Hypothalamus (tissue), 51 donors: ENCODE data around the gene FOXK1.
A peak's percentile ranks its signal among the peaks of the same experiment; 100 is the strongest.

Source experiments
- DNase-seq, 51 donors: peaks; one replicate each; lab custom pipeline; 2025; lab: John Stamatoyannopoulos, UW

Gene FOXK1

DNA sequence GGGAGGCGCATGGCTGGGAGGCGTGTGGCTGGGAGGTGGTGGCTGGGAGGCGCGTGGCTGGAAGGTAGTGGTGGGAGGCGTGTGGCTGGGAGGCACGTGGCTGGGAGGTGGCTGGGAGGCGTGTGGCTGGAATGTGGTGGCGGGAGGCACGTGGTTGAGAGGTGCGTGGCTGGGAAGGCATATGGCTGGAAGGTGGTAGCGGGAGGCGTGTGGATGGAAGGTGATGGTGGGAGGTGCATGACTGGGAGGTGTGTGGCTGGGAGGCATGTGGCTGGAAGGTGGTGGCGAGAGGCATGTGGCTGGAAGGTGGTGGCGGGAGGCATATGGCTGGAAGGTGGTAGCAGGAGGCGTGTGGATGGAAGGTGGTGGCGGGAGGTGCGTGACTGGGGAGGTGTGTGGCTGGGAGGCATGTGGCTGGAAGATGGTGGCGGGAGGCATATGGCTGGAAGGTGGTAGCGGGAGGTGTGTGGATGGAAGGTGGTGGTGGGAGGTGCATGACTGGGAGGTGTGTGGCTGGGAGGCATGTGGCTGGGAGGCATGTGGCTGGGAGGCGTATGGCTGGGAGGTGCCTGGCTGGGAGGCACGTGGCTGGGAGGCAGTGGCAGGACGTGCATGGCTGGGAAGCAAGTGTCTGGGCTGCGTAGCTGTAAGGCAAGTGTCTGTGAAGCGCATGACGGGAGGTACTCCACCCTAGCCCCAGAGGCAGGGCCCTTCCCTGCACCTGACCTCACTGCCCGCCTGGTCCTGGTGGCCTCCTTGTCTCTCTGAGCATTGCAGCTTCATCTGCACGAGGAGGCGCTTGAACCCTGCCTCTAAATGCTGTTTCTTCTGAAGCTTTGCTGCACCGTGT, 35.1 kb downstream of the FOXK1 start:
- DNase-seq: peak in 1 of 51 donors; percentile 10

DNA sequence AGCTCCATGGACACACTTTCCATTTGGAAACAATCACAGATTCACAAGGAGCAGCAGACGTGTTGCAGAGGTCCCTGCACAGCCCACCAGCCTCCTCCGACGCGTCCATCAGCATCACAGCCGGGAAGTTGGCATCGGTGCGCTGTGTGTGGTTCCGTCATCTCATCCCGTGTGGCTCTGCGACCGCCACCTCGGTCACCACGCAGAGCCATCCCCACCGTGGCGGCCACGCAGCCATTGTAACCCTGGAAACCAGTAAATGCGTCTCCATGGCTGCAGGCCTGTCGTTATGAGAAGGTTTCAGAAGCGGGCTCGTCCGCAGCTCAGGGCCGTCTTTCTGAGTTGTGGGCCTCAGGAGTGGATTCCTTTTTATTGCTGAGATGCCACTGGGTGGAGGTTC, 36.0 kb downstream of the FOXK1 start:
- peak in 7 of 51 donors; percentile 9 to 33 (median 19) for DNase-seq

DNA sequence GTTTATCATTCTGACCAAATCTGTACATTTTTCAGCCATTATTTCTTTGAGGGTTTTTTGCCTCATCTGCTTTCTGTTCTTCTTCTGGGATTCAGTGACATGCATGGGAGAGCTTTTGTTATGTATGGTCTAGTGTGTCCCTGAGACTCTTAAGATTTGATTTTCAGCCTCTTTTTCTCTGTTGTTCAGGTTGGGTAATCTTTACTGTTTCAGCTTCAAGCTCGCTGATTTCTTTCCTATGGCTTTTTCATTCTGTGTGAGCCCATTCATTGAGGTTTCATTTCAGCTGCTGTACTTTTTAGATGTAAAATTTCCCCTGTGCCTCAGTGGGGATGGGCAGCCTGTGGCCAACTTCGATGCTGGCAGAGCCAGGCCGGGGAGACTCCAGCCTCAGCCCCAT, 38.1 kb downstream of the FOXK1 start:
- DNase-seq: no peak

DNA sequence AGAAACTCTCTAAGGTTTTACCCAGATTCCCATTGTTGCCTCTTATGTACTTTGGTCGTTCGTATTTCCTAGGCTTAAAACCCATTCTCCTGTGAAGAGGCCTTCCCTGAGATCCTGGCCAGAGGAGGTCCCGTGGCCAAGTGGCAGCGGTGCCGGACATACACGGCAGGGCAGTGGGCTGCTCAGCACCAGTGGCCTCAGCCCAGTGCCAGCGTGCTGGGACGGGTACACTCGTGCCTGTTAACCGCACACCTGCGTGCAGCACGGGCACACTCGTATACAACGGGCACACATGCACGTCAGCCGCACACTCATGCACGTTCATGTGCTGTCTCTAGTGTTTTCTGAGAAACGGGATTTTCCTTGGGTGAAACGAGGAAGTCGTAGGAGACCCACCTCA, 40.2 kb downstream of the FOXK1 start:
- no peak for DNase-seq

DNA sequence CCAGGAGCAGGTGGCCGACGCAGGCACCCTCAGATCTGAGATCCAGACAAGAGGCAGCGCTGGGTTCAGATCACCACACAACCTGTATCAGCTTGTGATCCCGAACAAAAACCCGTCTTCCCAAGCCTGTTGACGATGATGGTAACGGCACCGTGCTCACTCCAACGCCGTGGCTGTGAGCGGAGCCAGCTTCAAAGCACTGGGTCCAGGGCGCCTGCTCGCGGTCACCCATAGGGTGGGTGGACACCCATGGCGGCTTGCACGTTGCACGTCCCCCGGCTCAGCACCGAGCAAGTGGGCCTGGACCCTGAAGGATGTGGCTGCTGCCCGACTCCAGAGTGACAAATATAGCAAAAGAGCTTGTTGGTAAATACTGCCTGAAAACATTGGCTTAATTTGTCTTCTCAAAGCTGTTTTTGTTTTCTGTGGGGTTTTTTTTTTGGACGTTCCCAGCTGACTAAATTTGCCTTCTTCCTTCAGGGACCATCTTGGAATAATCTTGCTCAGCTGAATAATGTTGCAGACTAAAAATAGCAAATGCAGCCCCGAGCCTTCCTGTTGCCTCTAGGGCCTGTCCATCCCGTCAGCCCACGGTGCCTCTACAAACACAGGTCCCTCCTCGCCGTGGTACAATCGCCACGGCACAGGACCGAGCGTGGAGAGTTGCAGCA, 41.0 kb downstream of the FOXK1 start:
- DNase-seq: peak in 5 of 51 donors; percentile 11 to 33 (median 21)

- DNase-seq: no peak
Measured at GRCh38 chr7:4724648-4725013, 42.5 kb downstream of the FOXK1 start.

GRCh38 chr7:4725014-4725849, 43.1 kb downstream of the FOXK1 start:
- peak in 50 of 51 donors; percentile 44 to 94 (median 78) for DNase-seq

DNA sequence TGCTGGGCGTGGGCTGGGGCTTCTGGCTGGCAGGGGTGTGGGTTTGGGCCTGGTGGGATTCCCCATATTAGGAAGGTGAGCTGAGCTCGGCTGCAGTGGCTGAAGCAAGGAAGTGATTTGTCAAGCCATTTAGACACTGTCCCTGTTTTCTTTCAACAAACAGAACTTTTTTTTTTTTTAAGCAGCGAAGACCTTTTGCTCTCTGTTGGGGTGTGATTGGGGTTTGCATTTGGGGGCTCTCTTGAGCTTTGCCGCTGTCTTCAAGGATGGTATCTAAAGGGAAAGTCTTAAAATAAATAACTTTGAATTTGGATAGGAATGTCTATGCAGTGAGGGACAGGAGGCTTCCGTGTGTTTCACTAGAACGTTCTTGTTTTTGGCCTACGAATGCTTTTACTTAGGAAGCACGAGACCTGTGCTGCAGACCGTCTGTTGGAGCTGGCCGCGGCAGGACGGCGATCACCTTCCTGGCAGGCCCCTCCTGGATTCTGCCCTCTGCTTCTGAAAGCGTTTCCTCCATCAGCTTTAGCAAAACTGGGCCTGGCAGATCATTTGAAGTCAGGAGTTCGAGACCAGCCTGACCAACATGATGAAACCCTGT, 43.9 kb downstream of the FOXK1 start:
- DNase-seq: no peak

DNA sequence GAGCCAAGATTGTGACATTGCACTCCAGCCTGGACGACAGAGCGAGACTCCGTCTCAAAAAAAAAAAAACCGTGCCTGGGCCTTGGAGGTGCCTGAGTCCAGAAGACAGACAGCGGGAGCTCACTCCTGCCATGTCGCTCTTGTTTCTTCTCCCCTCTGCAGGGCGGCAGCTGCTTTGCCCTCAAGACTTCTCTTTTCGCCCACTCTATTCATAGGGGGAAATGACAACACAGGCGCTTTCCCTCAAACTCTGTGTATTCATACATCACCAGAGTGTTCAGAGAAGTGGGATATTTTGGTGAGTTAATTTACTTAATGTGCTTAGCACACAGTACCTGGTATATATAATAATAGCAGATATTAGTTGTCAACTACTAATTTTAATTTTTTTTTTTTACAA, 44.5 kb downstream of the FOXK1 start:
- DNase-seq: no peak

- DNase-seq: peak in 6 of 51 donors; percentile 17 to 39 (median 24)
Measured at GRCh38 chr7:4727914-4728705, 46.0 kb downstream of the FOXK1 start.

GRCh38 chr7:4729266-4729665, 47.2 kb downstream of the FOXK1 start:
- no peak for DNase-seq

- peak in 1 of 51 donors; percentile 8 for DNase-seq
Measured at GRCh38 chr7:4730276-4730675, 48.2 kb downstream of the FOXK1 start.

DNA sequence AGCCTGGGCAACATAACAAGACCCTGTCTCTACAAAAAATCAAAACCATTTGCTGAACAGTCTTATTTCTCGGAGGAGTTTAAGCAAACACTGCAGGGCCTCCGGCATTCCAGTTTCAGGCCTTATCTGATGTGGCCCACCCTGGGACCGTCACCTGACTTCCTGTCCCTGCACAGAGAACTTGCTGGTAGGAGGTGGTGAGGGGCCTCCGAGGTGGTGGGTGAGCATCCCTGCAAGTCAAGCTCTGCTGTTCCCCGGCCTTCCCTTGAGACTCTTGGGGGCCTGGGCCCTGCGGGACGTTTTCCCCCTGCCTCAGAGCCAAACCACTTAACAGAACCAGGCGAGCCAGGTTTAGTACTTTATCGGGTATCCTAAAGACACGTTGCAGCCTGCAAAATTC, 48.9 kb downstream of the FOXK1 start:
- no peak for DNase-seq

DNA sequence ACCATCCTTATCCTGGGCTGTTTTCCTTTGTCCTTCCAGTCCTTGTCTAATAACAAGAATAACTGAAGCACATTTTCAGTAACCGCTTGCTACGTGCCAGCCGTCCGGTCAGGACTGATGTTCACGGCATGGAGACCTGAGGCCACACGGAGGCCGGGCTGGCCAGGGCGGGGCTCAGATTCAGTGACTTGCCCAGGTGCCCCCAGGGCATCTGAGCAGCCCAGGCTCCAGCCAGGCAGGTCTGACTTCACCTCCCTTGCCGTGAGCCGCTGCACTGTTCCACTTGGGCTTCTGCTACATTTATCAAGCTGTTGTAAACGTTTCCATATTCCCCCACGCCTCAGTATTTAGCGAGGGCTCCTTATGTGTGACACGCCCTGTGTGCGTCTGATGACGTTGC, 49.7 kb downstream of the FOXK1 start:
- DNase-seq: no peak

GRCh38 chr7:4733936-4734528, 51.9 kb downstream of the FOXK1 start:
- DNase-seq: no peak

DNA sequence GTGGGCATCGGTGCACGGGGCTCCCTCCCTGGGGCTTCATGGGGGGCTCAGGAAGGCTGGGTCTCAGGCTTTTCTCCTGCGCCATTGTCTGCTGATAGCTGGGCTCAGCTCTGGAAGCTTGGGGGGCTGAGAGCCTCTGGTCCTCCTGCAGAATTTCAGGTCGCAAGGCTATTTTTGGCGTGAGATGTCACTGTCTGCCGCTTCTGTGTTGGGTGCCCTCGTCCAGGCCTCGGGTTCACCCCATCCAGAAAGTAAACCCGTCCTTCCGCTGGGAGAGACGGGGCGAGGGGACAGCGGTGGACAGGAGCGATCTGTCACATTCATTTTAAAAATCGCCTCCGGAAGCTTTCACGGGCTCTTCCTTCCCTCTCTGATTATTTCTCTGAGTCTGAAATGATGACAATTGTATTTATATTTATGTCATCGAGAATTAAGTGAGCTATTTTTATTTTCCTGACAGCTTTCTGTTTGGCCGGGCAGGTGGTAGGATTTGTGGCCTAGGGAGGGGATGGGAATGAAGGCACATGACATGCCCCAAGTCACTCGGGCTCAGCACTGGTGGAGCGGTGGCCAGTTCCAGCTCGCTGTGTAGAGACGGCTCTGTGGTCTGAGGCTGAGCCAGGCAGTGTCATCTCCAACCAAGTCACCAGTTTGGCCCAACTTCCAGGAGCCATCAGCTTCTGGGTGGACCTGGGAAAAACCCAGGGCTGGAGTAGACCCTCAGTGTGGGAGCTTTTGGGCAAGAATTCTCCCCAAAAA, 52.7 kb downstream of the FOXK1 start:
- DNase-seq: peak in 32 of 51 donors; percentile 10 to 75 (median 44)

DNA sequence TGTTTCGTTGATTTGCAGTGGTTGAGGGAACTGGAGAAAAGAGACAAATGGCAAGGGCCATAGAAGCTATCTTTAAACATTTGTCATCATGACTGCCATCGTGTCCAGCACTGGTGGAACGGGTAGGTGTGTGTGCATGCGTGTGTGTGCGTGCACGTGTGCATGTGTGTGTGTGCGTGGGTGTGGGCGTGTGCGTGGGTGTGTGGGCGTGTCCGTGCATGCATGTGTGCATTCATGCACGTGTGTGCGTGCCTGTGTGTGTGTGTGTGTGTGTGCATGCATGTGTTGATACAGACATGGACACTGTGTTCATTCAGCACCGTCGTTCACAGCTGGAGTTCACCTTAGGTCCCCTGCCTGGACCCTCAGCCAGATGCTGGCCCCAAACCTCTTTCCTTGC, 55.2 kb downstream of the FOXK1 start:
- no peak for DNase-seq

GRCh38 chr7:4738711-4739527, 56.8 kb downstream of the FOXK1 start:
- peak in 26 of 51 donors; percentile 13 to 69 (median 37) for DNase-seq
